Right renal pelvis (tissue), 4 donors: ENCODE results near the gene TTC39C. TPM values are rescaled to one million over a fixed set of nuclear protein-coding genes. Genes with fewer than 3 reads are reported as not detected.
"Not testable (repeated sequence)": the region's sequence is repeated elsewhere in the genome, so short reads cannot be mapped to it uniquely, and the experiment has no call there.

Experiments used
- DNase-seq, 4 donors: peaks; one replicate each; pipeline ENCODE4 v3.0.0-alpha.2; 2013; ENCODE audit warnings: low read depth in 4 of 4, low spot score in 3 of 4, missing footprints in 1 of 4
- polyA plus RNA-seq, 4 donors: library from polyadenylated mRNA; unstranded; fragments of 120-200 nt; gene quantifications; one replicate each; pipeline ENCODE4 v1.2.1, GENCODE V29; 2013; ENCODE audit not compliant: insufficient read length in 4 of 4

Gene TTC39C
- polyA plus RNA-seq, 4 donors, result 6.4 to 10.8 (median 8.3) TPM

DNA sequence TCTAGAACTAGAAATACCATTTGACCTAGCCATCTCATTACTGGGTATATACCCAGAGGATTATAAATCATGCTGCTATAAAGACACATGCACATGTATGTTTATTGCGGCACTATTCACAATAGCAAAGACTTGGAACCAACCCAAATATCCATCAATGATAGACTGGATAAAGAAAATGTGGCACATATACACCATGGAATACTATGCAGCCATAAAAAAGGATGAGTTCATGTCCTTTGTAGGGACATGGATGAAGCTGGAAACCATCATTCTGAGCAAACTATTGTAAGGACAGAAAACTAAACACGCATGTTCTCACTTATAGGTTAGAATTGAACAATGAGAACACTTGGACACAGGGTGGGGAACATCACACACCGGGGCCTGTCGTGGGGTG lies 60.2 kb downstream of the TTC39C start:
- DNase-seq, result not testable (repeated sequence)

DNA sequence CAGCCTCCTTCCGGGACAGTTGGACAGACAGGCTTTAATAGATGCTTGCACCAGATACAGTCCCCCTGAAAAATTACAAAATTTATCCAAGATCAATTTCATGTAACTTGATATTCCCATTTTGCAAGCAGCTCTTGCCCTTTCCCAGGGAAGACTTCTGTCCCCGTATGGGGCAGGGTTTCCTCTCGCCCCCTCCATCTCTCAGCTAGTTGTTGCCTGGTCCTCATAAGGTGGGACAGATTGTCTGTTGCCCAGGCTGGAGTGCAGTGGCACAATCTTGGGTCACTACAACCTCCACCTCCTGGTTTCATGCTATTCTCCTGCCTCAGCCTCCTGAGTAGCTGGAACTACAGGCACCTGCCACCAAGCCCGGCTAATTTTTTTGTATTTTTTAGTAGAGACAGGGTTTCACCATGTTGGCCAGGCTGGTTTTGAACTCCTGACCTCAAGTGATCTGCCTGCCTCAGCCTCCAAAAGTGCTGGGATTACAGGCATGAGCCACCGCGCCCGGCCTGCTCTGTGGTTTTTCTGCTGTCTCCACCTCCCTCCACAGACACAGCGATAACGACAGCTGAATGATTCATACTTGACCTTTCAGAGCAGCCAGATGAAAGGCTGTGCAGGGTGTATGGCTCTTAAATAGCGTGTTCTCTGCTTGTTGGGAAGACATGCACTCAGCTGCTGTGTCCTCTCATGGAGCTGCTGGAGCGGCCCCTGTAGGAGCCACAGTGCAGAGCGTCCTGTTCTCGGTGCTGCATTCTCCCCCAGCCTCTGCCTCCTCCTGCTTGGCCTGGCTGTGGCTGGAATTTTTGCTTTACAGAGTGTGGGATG lies 61.4 kb downstream of the TTC39C start:
- DNase-seq, result no peak

DNA sequence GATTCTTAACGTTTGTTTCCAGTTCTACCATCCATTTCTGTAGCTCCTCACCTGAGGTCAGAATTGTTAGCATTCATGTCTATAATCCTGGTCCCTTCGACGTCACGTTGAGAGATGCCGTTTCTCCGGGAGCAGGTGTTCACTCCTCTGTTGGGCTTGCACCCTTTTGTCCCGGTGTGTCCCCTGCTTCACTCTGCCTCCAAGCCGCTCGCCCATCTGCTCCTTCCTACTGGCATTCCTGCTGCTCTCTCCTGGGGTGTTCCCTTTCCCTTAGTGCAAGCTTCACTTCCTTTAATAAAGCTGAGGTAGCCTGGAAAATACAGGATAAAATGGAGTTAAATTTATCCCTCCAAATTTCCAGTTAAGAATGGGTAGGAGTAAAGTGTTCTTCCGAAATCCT lies 62.4 kb downstream of the TTC39C start:
- no peak for DNase-seq

DNA sequence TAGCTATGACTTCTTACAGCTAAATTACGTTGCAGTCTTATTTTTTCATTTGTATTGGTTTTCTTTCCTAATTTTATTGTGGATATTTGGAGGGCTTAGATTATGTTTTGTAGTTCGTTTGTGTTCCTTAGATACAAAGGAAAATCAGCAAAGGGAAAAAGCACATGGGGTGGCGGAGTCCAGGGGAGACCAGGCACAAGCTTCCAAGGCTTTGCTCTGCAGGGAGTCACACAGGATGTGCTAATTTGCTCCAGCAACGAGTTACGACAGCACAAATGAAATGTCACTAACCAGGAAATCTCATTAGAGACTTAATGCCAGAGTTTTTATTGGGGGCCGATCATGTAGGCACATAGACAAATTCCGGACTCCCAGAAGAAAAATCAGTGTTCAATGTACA lies 63.8 kb downstream of the TTC39C start:
- DNase-seq, result no peak

DNA sequence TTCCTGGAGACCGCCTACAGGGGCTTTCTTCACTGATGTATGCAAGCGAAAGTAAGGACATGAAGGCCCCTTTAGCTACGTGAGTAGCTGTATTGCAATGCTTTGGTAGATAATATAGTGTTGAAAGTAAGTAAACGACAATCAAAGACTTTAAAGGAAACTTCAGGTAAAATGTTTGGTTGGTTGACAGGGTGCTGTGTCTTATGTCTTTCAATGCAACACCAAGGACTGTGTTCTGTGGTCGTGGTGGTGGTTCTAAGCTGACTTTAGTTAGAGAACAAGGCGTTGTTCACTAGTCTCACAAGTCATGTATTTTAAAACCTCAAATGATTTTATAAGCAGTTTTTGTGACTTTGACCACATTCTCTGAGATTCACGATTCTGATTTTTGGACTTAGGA lies 66.3 kb downstream of the TTC39C start:
- no peak for DNase-seq

DNA sequence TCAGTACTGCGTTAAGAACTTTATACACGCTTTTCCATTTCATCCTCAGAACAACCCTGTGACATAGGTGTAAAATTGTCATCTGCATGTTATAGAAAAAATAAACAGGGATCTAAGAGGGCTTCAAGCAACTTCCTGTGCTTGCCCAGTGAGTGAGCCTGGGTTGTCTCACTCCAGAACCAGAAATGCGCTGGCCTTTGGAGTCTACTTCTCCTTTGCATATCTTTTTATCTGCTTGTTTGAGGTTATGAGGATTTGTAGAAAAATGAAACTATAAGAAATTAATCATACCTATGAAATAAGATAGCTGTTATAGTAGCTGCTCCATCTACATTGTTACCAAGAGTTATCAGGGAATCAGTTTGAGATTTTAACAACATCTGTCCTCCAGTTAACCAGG lies 69.0 kb downstream of the TTC39C start:
- DNase-seq, result no peak

DNA sequence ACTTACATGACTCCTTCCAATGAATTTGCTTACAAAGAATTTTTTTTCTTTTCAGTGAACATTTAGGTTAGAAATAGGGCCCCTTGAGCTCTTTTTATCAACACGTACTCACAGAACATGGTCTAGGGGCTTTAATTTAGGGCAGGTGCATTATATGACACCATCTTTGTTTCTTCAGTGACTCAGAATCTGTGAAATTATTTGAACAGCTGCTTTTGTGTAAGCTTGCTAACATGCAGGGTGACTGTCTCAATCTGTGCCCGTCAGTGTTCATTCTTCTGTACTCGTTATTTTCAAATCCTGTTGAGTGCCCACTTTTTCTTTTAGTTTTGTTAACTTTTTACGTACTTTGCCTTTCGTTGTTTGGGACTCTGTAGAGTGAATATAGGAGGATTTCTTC lies 71.5 kb downstream of the TTC39C start:
- DNase-seq, result no peak

DNA sequence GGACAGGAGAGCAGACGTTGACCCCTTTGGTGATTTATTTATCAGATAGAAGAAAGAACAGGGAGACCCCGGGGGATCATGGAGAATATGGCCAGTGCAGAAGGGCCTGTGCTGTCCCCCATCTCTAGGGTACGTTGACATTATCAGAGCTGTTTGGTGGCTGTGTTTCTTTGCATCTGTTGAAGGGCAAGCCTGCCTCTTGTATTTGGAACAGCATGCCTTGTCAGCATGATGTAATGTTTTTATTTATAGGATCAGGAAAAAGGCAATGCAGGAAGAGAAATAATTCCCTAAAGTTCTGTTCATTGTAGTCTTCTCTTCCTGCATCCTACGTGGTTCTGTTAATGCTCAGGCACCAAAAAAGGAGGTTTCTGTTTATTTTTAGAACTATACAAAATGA lies 74.5 kb downstream of the TTC39C start:
- DNase-seq, result no peak

DNA sequence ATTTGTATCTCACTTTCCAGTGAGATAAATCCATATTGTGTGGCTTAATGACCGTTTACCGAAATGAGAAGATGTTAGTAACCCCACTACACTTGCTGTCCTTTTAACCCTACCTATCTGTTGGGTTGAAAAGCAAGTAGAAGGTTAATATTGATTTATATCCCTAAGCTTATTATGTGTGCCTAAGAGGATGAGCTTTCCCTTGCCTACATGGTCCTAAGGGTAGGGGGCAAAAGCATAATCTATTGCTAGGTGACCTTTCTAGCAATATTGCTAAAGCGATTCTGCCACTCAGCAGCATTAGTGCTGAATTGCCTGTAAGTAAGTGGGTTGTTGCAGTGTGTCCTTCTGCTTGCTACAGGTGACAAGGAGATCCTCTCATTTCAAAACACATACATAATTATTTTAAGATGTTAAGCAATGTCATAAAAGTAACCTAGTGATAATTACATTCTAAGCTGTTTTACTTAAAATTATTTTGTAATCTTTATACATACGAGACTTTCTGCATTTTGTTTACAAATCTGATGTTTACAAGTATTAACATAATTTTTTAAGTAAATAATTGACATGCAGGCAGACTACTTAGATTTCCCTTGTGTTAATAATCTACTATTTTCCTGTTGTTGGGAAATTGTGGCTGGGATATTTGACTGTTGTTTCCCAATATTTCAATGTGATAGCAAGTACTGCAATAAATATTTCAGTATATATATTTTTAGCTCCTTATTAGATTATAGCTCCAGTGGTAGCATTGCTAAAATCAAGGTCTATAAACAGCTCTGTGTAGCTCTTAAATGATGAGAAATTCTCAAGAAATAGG lies 75.2 kb downstream of the TTC39C start:
- no peak for DNase-seq

DNA sequence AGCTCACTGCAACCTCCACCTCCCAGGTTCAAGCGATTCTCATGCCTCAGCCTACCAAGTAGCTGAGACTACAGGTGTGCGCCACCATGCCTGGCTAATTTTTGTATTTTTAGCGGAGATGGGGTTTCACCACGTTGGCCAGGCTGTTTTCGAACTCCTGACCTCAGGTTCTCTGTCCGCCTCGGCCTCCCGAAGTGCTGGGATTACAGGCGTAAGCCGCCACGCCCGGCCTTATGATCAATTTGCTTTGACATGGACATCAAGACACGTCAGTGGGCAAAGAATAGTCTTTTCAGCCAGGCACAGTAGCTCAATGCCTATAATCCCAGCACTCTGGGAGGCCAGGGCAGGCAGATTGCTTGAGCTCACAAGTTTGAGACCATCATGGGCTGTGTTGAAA lies 76.3 kb downstream of the TTC39C start:
- DNase-seq, result no peak

DNA sequence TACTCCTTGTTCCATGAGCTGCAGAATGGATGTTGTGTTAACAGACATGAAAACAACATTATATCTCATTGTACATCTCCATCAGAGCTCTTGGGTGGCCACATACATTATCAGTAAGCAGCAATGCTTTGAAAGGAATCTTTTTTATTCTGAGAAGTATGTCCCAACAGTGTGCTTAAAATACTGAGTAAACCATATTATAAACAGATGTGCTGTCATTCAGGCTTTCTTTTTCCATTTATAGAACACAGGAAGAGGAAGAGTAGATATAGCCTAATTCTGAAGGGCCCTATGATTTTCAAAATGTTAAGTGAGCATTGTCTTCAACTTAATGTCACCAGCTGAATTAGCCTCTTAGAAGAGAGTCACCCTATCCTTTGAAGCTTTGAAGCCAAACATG lies 80.0 kb downstream of the TTC39C start:
- no peak for DNase-seq

DNA sequence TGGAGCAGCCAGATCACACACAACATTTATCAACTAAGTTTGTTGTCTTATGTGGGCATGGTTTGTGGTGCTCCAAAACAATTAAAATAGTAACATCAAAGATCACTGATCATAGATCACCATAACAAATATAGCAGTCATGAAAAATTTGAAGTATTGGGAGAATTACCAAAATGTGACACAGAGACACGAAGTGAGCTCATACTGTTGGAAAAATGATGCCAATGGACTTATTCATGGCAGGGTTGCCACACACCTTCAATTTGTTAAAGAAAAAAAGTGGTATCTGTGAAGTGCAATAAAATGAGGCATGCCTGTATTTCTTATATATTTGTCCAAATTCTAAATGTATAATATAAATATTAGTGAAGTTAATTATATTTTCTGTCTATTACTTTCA lies 81.4 kb downstream of the TTC39C start:
- no peak for DNase-seq

DNA sequence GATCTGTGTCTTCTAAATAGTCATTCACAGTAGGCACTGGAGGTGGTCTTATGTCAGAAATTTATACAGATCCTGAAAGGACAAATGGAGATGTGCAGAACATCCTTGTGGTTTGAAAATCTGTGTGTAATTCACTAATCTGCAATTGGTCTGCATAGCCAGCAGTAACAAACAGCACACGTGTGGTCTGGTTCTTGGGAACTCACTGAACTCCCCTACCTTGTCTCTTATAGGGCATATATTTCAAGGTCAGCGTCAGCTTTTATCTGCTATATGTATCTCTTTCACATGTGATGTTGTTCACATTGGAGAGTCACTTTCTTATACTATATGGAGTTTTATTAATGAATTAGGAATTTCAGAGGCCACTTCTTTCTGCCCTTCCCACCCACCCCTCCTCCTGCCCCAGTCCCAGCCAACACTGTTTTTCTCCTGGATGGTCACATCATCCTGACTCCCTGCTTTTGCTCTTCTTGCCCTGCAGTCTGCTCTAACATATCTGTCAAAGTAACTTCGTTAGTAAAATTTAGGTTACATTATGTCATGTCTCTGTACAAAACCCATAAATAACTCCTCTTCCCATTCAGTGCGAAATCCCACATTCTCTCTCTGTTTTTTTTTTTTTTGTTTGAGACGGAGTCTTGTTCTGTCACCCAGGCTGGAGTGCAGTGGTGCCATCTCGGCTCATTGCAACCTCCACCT lies 88.9 kb downstream of the TTC39C start:
- DNase-seq, result no peak

DNA sequence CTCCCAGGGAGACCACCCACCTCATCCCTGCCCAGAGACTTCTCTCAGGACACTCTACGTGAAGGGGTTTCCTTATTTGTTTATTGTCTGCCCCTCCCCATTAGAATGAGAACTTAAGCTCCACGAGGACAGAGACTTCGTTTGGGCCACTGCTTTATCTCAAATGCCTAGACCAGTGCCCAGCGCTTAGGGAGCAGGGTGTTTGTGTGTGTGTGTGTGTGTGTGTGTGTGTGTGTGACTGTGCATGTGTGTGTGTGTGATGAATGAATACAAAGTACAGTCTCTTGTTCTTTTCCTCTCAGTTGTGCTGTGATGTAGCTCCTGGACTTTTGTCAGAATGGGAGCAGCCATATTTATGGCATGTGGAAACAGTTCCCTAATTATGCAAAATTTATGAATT lies 89.9 kb downstream of the TTC39C start:
- no peak for DNase-seq

DNA sequence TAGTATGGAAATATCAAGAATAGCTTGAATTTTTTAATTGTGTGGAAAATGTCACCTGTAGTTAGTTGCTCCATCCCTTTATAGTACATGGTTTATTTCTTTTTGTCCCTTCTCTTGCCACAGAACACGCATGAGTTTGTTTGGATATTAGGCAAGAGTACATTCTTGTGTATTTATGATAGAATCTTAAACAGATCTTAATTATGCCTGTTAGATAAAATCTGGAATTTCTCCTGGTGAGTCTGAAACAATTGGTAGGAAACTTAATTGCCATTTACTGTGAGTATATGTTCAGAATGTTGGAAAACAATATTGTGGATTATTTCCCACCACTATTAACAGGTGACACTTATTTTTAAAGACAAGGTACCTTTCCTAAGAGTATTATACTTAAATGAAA lies 94.1 kb downstream of the TTC39C start:
- no peak for DNase-seq

DNA sequence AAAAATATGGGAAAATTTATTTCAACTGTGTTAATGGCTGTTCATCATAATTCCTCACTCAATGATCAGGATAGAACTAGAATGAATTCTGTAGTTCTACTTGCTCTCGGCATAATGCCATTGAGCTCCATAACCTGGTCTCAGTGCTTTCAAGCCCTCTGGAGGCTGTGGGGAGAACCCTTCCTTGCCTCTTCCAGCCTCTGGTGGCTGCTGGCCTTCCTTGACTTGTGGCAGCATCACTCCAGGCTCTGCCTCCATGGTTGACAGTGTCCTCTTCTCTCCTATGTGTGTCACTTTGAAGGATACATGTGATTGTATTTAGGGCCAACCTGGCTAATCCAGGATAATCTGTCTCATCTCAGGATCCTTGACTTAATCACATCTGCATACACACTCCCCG lies 97.4 kb downstream of the TTC39C start:
- no peak for DNase-seq

DNA sequence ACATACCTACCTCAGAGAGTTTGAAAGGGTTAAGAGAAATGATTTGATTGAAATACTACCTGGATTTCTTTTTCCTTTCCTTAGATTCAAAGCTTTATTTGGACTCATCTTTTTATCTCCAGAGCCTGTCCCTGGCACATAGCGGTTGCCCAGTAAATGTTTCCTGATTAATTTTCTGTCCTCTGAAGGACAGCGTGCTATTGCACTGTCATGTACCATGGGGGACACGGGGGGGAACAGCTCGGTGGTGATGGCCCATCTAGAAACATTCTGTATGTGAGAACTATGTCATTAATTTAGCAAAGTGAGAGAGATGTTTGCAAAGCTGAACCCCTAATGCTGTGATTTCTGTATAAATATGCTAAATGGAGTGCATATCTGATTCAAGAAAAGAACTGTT lies 97.9 kb downstream of the TTC39C start:
- no peak for DNase-seq

DNA sequence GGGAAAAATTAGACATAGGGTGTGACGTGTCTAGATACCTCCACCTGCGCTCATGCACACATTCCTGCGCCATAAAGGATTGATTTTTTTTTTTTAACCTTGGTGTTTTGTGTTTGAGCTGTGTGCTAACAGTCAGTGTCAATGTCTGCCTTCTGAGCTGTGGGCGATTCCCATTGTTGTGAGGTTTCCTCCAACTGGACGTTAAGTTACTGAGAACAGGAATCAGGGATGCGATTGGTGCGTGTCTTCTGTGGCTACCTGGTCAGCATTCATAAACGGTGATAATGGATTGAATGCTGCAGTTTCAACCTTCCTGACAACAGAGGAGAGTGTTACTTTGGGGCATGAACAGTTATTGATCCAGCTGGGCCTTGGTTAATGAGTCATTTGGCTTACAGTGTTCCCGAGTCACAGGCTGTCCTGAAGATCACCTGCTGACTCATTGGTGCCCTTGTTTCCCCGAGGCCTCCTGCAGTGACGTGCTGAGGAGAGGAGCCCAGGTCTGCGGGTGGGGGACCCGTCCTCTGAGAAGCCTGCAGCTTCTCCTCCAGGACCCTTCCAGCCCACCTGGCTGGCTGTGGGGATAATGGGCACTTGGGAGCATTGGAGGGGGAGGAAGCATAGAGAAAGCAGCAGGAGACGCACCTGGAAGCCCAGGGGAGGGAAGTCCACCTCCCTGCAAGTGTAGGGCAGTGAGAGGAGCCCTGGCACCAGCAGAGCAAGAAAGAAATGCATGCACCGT lies 98.5 kb downstream of the TTC39C start:
- DNase-seq, result no peak

DNA sequence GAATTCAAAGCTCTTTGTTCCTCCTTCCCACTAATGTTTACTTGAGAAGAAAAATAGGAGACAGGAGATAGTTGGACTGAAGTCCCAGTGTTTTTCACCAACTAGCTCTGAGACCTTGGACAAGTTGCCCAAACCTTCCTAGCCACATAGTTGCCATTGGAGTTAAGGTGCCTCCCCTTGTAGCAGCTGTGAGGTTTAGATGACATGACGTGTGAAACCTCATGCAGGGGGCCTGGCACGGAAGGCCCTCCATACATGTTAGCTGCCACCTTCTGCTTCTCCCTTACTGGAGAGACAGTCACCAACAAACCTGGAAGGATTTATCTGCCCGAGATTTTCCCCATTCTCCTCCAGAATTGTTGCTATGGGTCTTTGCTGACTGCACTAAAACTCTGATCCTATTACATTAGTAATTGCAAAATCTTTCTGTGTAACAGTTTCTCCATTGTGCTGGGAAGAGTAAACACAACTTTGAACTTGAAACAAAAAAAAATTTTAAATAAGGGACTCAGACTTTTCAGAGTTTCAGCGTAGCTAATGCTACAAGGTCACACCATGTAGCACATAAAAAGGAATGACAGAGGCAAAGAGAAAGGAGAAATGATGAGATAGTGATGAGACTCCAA lies 100.5 kb downstream of the TTC39C start:
- DNase-seq, result no peak

DNA sequence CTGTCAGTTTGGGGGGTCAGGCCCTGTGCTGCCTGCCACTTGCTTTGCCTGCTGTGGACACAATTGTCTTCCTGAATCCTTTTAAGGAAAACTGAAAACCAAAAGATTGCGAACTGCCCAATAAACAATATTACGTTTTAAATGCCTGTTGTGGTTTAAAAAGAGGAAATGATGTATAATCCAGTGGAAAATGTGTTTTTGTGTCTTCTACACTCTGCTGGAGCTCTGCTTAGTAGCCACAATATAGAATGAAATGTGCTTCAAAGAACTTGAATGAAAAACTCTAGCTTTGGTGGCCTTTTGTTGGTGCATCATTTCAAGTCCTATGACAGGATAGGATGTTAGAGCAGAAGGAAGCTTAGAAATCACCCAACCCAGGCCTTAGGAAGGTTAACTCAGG lies 101.1 kb downstream of the TTC39C start:
- DNase-seq, result no peak
